Breast epithelium (tissue), 3 donors: Measurements from ENCODE around the gene TRAPPC3.

ENCODE experiments used
- CTCF ChIP-seq, 3 donors: fragments of 450-650 bp; IDR thresholded peaks; one replicate each; pipeline ENCODE4 v1.5.1; 2016 to 2017; ENCODE audit warnings: antibody characterized with exemption in 3 of 3, mild to moderate bottlenecking in 3 of 3, moderate library complexity in 3 of 3
- POLR2A ChIP-seq: fragments of 450-650 bp; IDR thresholded peaks from one replicate; pipeline ENCODE4 v1.6.1; 2016; ENCODE audit warnings: antibody characterized with exemption, mild to moderate bottlenecking, moderate library complexity
- POLR2AphosphoS5 ChIP-seq, 3 donors: sonication (generic); formaldehyde crosslinking; IDR thresholded peaks; one replicate each; pipeline ENCODE4 v1.6.1; 2017; ENCODE audit warnings: antibody characterized with exemption in 3 of 3

DNA sequence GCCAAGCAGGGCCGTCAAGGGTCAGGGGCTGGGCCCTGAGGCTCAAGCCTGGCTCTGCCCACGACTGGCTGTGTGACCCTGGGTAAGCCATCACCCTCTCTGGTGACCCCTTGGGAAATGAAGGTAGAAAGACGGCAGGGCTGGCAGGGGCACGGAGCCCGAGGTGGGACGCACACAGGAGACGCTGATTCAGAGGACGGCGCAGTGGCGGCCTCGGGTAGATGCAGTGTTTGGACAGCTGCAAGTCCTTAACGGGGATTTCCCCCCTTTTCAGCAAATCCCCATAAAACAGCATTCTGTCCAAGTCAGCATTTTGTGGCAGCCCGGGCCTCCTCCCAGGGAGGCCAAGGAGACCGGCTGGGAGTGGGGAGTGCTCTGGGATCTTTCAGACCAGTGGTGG, 41.0 kb downstream of the TRAPPC3 start:
- no peak for TF ChIP-seq CTCF (IDR thresholded peaks at IDR 0.05)
- TF ChIP-seq POLR2A = no peak
- TF ChIP-seq POLR2AphosphoS5 (IDR thresholded peaks at IDR 0.05) = no peak
